Kidney tubule cell (primary cell): ENCODE measurements around the gene PPWD1.

ENCODE experiments used
- DNase-seq: peaks from one replicate; pipeline ENCODE4 v3.0.0-alpha.2; 2018; ENCODE audit warnings: low spot score

PPWD1 gene

GRCh38 chr5:65624025-65624570 lies 61.0 kb downstream of the PPWD1 start, which contains the start of gene TRIM23:
Gene TRIM23 (minus strand): TSS chr5:65624333. CDS start chr5:65624274, 59 bp downstream.
- peak; percentile 94 for DNase-seq

DNA sequence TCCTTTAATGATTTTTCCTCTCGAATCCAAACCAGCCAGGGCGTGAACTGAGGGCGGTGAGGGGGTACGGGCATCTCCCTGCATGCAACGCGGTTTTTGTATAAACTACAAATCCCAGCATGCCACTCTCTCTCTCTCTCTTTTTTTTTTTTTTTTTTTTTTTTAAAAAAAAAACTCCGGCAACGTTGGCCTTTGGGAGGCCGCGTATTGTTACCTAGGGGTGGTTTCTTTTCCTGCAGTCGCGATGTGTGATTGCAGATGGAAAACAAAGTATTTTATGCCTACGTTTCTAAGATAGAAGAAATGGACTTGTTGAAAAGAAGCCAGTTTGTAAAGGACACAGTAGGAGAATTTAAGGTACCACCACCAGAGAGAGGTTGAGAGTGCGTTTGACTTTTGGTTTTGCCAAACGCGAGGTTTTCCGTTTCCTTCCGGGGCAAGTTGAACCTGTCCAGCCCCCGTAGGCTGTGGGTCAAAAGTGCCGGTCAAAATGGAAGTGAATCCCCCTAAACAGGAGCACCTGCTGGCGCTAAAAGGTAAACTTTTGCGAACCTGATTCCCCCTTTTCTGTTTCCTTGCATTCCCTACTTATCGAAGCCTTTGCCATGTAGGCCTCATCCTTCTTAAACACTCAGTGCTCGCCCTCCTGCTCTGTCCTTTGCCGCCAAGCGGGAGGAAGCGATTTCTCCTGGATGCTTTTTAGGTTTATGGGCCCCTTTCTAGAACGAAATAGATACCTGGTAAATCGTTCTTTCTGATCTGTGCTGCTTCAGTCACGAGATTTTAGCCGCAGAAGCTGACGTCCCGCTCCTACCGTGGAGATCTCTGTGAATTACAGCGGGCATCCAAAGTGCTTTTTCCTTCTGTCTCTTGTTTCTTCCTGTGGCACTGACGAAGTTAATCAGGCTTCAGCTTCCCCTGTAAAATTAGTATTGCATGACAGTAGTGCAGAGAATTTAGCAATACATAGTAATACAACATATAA lies 61.8 kb downstream of the PPWD1 start, which contains the start of the genes SHLD3 and TRAPPC13:
Gene SHLD3 (plus strand): TSS at position 457 of the 985 bp plus-strand sequence. CDS start 4,561 bp downstream, outside the sequence.
Gene TRAPPC13 (plus strand): TSS at position 457 of the 985 bp plus-strand sequence. CDS start 34 bp downstream, at position 491.
- DNase-seq, result peak; percentile 91

DNA sequence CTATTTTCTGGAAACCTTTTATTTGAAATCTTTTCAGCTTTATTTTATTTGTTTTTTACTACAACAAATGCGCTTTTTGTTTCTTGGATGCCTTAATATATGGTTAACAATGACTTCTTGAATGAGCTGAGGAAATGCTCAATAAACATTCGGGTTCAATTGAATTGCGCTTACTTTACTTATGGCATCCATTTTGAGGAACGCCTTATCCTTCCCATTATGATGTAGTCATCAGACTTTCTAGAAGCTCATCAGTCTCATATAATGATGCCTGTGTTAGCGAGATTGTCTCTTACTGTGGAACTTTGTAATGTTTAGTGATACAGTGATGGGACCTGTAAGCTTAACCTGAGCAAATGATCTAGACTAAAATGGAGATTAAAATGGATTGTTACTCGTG lies 62.6 kb downstream of the PPWD1 start:
- DNase-seq, result peak; percentile 8

GRCh38 chr5:65630981-65631380 lies 67.9 kb downstream of the PPWD1 start:
- no peak for DNase-seq
